HepG2 (cell line): ENCODE data around the gene HYOU1. TPM values are rescaled to one million over a fixed set of nuclear protein-coding genes. Genes with fewer than 3 reads are reported as not detected.

Experiments
- ATF4 ChIP-seq, 2 experiments: fragments of 450-650 bp in 1 of 2; sonication (generic) in 1 of 2; formaldehyde crosslinking; IDR thresholded peaks; 2 replicates each; pipeline versions ENCODE4 v1.5.0 to v1.8.0; 2020 to 2022; ENCODE audit warnings: mild to moderate bottlenecking in 1 of 2, missing genetic modification reagents in 1 of 2
- CEBPG ChIP-seq: IDR thresholded peaks from 2 replicates; pipeline ENCODE4 v1.6.1; 2016
- EZH2 ChIP-seq: conservative IDR thresholded peaks from 2 replicates; pipeline ENCODE4 v1.6.1; 2012; ENCODE audit warnings: mild to moderate bottlenecking, low read depth, low read length, moderate library complexity
- GPN1 ChIP-seq: sonication (generic); formaldehyde crosslinking; IDR thresholded peaks from 2 replicates; pipeline ENCODE4 v1.5.1; 2020; ENCODE audit warnings: missing genetic modification reagents, borderline replicate concordance
- HOXA5 ChIP-seq: sonication (generic); formaldehyde crosslinking; IDR thresholded peaks from 2 replicates; pipeline ENCODE4 v1.4.0; 2020; ENCODE audit warnings: missing genetic modification reagents
- KLF16 ChIP-seq, 2 experiments: sonication (generic) in 1 of 2; formaldehyde crosslinking in 1 of 2; IDR thresholded peaks; 2 replicates each; pipeline versions ENCODE4 v1.6.1 to v1.8.0; 2016 to 2023; ENCODE audit warnings: missing genetic modification reagents in 2 of 2, missing compliant biosample characterization in 1 of 2
- MEIS2 ChIP-seq: sonication (generic); formaldehyde crosslinking; IDR thresholded peaks from 2 replicates; pipeline ENCODE4 v1.9.0; 2021; ENCODE audit warnings: mild to moderate bottlenecking, missing genetic modification reagents
- MXI1 ChIP-seq: IDR thresholded peaks from 3 replicates; pipeline ENCODE4 v1.6.1; 2012; ENCODE audit warnings: low read depth, low read length, inconsistent platforms, borderline replicate concordance
- NBN ChIP-seq: fragments of 450-650 bp; conservative IDR thresholded peaks from 2 replicates; pipeline ENCODE4 v1.6.1; 2017
- NFIB ChIP-seq: sonication (generic); formaldehyde crosslinking; IDR thresholded peaks from 2 replicates; pipeline ENCODE4 v1.9.0; 2021; ENCODE audit warnings: missing genetic modification reagents, mild to moderate bottlenecking, borderline replicate concordance
- NKX3-1 ChIP-seq: sonication (generic); formaldehyde crosslinking; IDR thresholded peaks from 2 replicates; pipeline ENCODE4 v1.5.0; 2020; ENCODE audit warnings: missing genetic modification reagents
- YEATS2 ChIP-seq: sonication (generic); formaldehyde crosslinking; IDR thresholded peaks from 2 replicates; pipeline ENCODE4 v1.4.0; 2020; ENCODE audit warnings: missing genetic modification reagents, borderline replicate concordance
- ZNF292 ChIP-seq: sonication (generic); formaldehyde crosslinking; IDR thresholded peaks from 2 replicates; pipeline ENCODE4 v1.8.1; 2022; ENCODE audit warnings: mild to moderate bottlenecking, low read depth, missing genetic modification reagents, borderline replicate concordance
- ZNF383 ChIP-seq: sonication (generic); formaldehyde crosslinking; IDR thresholded peaks from 2 replicates; pipeline ENCODE4 v1.4.0; 2020; ENCODE audit warnings: missing genetic modification reagents, mild to moderate bottlenecking, borderline replicate concordance
- ZNF431 ChIP-seq: sonication (generic); formaldehyde crosslinking; IDR thresholded peaks from 2 replicates; pipeline ENCODE4 v1.9.0; 2022; ENCODE audit warnings: missing genetic modification reagents, low read depth, mild to moderate bottlenecking, borderline replicate concordance
- ZNF432 ChIP-seq: sonication (generic); formaldehyde crosslinking; IDR thresholded peaks from 2 replicates; pipeline ENCODE4 v1.5.0; 2020; ENCODE audit warnings: missing genetic modification reagents, mild to moderate bottlenecking, borderline replicate concordance
- ZNF597 ChIP-seq: sonication (generic); formaldehyde crosslinking; IDR thresholded peaks from 2 replicates; pipeline ENCODE4 v1.5.0; 2020; ENCODE audit warnings: missing genetic modification reagents
- ZNF615 ChIP-seq: sonication (generic); formaldehyde crosslinking; IDR thresholded peaks from 2 replicates; pipeline ENCODE4 v1.5.0; 2020; ENCODE audit warnings: mild to moderate bottlenecking, missing genetic modification reagents, borderline replicate concordance
- ZNF761 ChIP-seq: sonication (generic); formaldehyde crosslinking; conservative IDR thresholded peaks from 2 replicates; pipeline ENCODE4 v1.4.0; 2020; ENCODE audit warnings: mild to moderate bottlenecking, missing genetic modification reagents
- ZNF780A ChIP-seq: sonication (generic); formaldehyde crosslinking; IDR thresholded peaks from 2 replicates; pipeline ENCODE4 v1.8.0; 2022; ENCODE audit warnings: mild to moderate bottlenecking, missing genetic modification reagents, moderate library complexity
- ZNF788 ChIP-seq: sonication (generic); formaldehyde crosslinking; IDR thresholded peaks from 2 replicates; pipeline ENCODE4 v1.5.0; 2020; ENCODE audit warnings: mild to moderate bottlenecking, missing genetic modification reagents, borderline replicate concordance
- ZNF841 ChIP-seq: sonication (generic); formaldehyde crosslinking; IDR thresholded peaks from 2 replicates; pipeline ENCODE4 v1.8.1; 2023; ENCODE audit warnings: missing genetic modification reagents, borderline replicate concordance
- polyA plus RNA-seq, 8 experiments: library from polyadenylated mRNA; depleted of rRNA in 3 of 8; stranded (reverse) in 7 of 8; unstranded in 1 of 8; fragments of >200 nt; fragmentation: Illumina TruSeq in 4 of 8; extraction: Trizol in 4 of 8; gene quantifications; 2 replicates each; pipeline versions ENCODE4 v1.2.1 to v1.2.3, GENCODE V29; 2011 to 2016; ENCODE audit warnings: low read depth in 4 of 8, missing spikeins in 1 of 8, mixed read lengths in 1 of 8; ENCODE audit not compliant: insufficient read depth in 1 of 8
- total RNA-seq, 5 experiments: library from RNA; depleted of rRNA; stranded (reverse); fragments of >200 nt; fragmentation: Illumina TruSeq; extraction: Trizol; gene quantifications; 2 replicates each; pipeline ENCODE4 v1.2.3, GENCODE V29; 2016; ENCODE audit warnings: low read depth in 1 of 5
- TF ChIP-seq, protein P1 (sequence below): sonication (generic); formaldehyde crosslinking; IDR thresholded peaks from 2 replicates; pipeline ENCODE4 v1.4.0; 2020; ENCODE audit warnings: missing genetic modification reagents
- TF ChIP-seq, protein P2 (sequence below): sonication (generic); formaldehyde crosslinking; IDR thresholded peaks from 2 replicates; pipeline ENCODE4 v1.5.0; 2020; ENCODE audit warnings: missing genetic modification reagents
- TF ChIP-seq, protein P3 (sequence below): sonication (generic); formaldehyde crosslinking; IDR thresholded peaks from 2 replicates; pipeline ENCODE4 v1.4.0; 2020; ENCODE audit warnings: missing genetic modification reagents, mild to moderate bottlenecking, borderline replicate concordance

Gene HYOU1
- total and polyA plus RNA-seq, 2 of the 13 experiments (the other 11 are each of a cell fraction or from before 2014, with no cell fraction given), result 127 to 155 TPM

GRCh38 chr11:119030329-119031047 is 26.5 kb downstream of the HYOU1 start, which contains the start of gene SLC37A4 (continued):
- TF ChIP-seq ZNF432 (CRISPR knock-in tag) (no peak), NBN (no peak), ZNF383 (CRISPR knock-in tag) (no peak), HOXA5 (CRISPR knock-in tag) (peak; percentile 79; the same call in 1 of the 2 replicates), YEATS2 (peak; percentile 91), ATF4 (CRISPR knock-in tag; IDR thresholded peaks at IDR 0.05) (peak in 1 of 2 experiments; percentile 68; a peak in 1 of 4 replicates), EZH2 (no peak), KLF16 (CRISPR knock-in tag; IDR thresholded peaks at IDR 0.05) (peak in 1 of 2 experiments; percentile 92; a peak in 2 of 4 replicates), ZNF788 (CRISPR knock-in tag) (peak; percentile 93), ZNF597 (CRISPR knock-in tag) (no peak), ZNF780A (CRISPR knock-in tag) (no peak), ZNF431 (CRISPR knock-in tag) (no peak), ZNF841 (CRISPR knock-in tag) (no peak), GPN1 (CRISPR knock-in tag) (no peak), MXI1 (peak; percentile 94; the same call in 2 of the 3 replicates), ZNF615 (no peak), CEBPG (CRISPR knock-in tag) (peak; percentile 65), ZNF292 (no peak), NFIB (CRISPR knock-in tag) (no peak), NKX3-1 (peak; percentile 74; the same call in 1 of the 2 replicates), ZNF761 (CRISPR knock-in tag) (no peak), MEIS2 (CRISPR knock-in tag) (peak; percentile 70; the same call in 1 of the 2 replicates)
- TF ChIP-seq, protein P1, sequence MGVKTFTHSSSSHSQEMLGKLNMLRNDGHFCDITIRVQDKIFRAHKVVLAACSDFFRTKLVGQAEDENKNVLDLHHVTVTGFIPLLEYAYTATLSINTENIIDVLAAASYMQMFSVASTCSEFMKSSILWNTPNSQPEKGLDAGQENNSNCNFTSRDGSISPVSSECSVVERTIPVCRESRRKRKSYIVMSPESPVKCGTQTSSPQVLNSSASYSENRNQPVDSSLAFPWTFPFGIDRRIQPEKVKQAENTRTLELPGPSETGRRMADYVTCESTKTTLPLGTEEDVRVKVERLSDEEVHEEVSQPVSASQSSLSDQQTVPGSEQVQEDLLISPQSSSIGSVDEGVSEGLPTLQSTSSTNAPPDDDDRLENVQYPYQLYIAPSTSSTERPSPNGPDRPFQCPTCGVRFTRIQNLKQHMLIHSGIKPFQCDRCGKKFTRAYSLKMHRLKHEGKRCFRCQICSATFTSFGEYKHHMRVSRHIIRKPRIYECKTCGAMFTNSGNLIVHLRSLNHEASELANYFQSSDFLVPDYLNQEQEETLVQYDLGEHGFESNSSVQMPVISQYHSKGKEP, result peak; percentile 75; the same call in 1 of the 2 replicates
- TF ChIP-seq, protein P2, sequence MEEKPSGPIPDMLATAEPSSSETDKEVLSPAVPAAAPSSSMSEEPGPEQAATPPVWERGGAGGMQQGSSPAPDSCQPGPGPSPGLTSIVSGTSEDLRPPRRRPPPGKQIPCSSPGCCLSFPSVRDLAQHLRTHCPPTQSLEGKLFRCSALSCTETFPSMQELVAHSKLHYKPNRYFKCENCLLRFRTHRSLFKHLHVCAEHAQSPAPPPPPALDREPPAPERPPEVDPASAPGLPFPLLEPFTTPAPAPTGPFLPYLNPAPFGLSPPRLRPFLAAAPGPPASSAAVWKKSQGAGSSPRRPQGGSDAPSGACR (CRISPR knock-in tag), result no peak
- TF ChIP-seq, protein P3, sequence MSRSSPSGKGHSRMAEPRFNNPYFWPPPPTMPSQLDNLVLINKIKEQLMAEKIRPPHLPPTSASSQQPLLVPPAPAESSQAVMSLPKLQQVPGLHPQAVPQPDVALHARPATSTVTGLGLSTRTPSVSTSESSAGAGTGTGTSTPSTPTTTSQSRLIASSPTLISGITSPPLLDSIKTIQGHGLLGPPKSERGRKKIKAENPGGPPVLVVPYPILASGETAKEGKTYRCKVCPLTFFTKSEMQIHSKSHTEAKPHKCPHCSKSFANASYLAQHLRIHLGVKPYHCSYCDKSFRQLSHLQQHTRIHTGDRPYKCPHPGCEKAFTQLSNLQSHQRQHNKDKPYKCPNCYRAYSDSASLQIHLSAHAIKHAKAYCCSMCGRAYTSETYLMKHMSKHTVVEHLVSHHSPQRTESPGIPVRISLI (CRISPR knock-in tag), result peak; percentile 53; the same call in 1 of the 2 replicates
